ENCODE data around the gene APOL3.
"Not testable (repeated sequence)": the region's sequence is repeated elsewhere in the genome, so short reads cannot be mapped to it uniquely, and the experiment has no call there.

Gene APOL3

GRCh38 chr22:36099561-36099960, 61.0 kb downstream of the APOL3 start:
- DNase-seq, result not testable (repeated sequence)

GRCh38 chr22:36097880-36098279, 62.7 kb downstream of the APOL3 start:
- no peak for DNase-seq

GRCh38 chr22:36090772-36091171, 69.8 kb downstream of the APOL3 start:
- not testable (repeated sequence) for DNase-seq

All from NCI-H2107 (cell line).